Progenitor cell of endocrine pancreas (in vitro differentiated cells): ENCODE measurements around the gene LPAR1. TPM values are rescaled to one million over a fixed set of nuclear protein-coding genes. Genes with fewer than 3 reads are reported as not detected.

Source experiments
- DNase-seq: peaks from one replicate; pipeline ENCODE4 v3.0.0; 2021; ENCODE audit warnings: low spot score; ENCODE audit not compliant: unreplicated experiment
- H3K27ac Mint-ChIP-seq: 2 replicates; pipeline ENCODE4 v1.8.0; 2021; ENCODE audit warnings: mild to moderate bottlenecking, moderate library complexity, mixed read lengths
- H3K27me3 Mint-ChIP-seq: 2 replicates; pipeline ENCODE4 v1.8.0; 2021; ENCODE audit warnings: mixed read lengths
- H3K36me3 Mint-ChIP-seq: 2 replicates; pipeline ENCODE4 v1.8.0; 2022; ENCODE audit warnings: mixed read lengths; ENCODE audit not compliant: insufficient read depth
- H3K4me1 Mint-ChIP-seq: 2 replicates; pipeline ENCODE4 v1.8.0; 2021; ENCODE audit warnings: low read depth, mixed read lengths
- H3K4me3 Mint-ChIP-seq: 2 replicates; pipeline ENCODE4 v1.8.0; 2021; ENCODE audit warnings: low read depth, mild to moderate bottlenecking, moderate library complexity, mixed read lengths
- H3K9me3 Mint-ChIP-seq: 2 replicates; pipeline ENCODE4 v1.8.0; 2021; ENCODE audit warnings: low read depth, mixed read lengths
- total RNA-seq: library from RNA; stranded (reverse); gene quantifications from 2 replicates; pipeline ENCODE4 v1.2.1, GENCODE V29; 2021
- TF ChIP-seq, protein P1 (sequence below): fragments of 200-600 bp; sonication (generic); IDR thresholded peaks from one replicate; pipeline ENCODE4 v1.5.0; 2021; ENCODE audit warnings: antibody characterized with exemption, mild to moderate bottlenecking; ENCODE audit not compliant: unreplicated experiment

Gene LPAR1
- total RNA-seq, 1 donor from 2014 or later: 17.4 TPM

GRCh38 chr9:110908894-110909293 lies 129.4 kb downstream of the LPAR1 start:
- TF ChIP-seq, protein P1, sequence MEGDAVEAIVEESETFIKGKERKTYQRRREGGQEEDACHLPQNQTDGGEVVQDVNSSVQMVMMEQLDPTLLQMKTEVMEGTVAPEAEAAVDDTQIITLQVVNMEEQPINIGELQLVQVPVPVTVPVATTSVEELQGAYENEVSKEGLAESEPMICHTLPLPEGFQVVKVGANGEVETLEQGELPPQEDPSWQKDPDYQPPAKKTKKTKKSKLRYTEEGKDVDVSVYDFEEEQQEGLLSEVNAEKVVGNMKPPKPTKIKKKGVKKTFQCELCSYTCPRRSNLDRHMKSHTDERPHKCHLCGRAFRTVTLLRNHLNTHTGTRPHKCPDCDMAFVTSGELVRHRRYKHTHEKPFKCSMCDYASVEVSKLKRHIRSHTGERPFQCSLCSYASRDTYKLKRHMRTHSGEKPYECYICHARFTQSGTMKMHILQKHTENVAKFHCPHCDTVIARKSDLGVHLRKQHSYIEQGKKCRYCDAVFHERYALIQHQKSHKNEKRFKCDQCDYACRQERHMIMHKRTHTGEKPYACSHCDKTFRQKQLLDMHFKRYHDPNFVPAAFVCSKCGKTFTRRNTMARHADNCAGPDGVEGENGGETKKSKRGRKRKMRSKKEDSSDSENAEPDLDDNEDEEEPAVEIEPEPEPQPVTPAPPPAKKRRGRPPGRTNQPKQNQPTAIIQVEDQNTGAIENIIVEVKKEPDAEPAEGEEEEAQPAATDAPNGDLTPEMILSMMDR: no peak
- no peak overlapping the region for H3K27ac Mint-ChIP-seq
- H3K9me3 Mint-ChIP-seq: peaks cover 19% of the 10 kb centered on the region
- DNase-seq: no peak
- no peak overlapping the region for H3K4me3 Mint-ChIP-seq
- peaks cover 11% of the 10 kb centered on the region for H3K36me3 Mint-ChIP-seq
- H3K27me3 Mint-ChIP-seq: no peaks in the 10 kb centered on the region
- H3K4me1 Mint-ChIP-seq: peaks cover 12% of the 10 kb centered on the region

- H3K9me3 Mint-ChIP-seq: peaks cover 30% of the 10 kb centered on the region
- no peaks in the 10 kb centered on the region for H3K4me1 Mint-ChIP-seq
- H3K27me3 Mint-ChIP-seq: no peaks in the 10 kb centered on the region
- no peak for DNase-seq
- no peak overlapping the region for H3K4me3 Mint-ChIP-seq
- H3K27ac Mint-ChIP-seq: no peak overlapping the region
- H3K36me3 Mint-ChIP-seq: peaks cover 18% of the 10 kb centered on the region
- TF ChIP-seq, protein P1: no peak
Observed at GRCh38 chr9:110900917-110901316, 137.4 kb downstream of the LPAR1 start.

GRCh38 chr9:110900456-110900855 lies 137.8 kb downstream of the LPAR1 start:
- H3K27me3 Mint-ChIP-seq: no peaks in the 10 kb centered on the region
- H3K4me3 Mint-ChIP-seq: no peak overlapping the region
- no peak overlapping the region for H3K27ac Mint-ChIP-seq
- H3K4me1 Mint-ChIP-seq: no peaks in the 10 kb centered on the region
- TF ChIP-seq, protein P1: no peak
- no peak for DNase-seq
- peaks cover 30% of the 10 kb centered on the region for H3K9me3 Mint-ChIP-seq
- H3K36me3 Mint-ChIP-seq: peaks cover 18% of the 10 kb centered on the region

GRCh38 chr9:110898866-110899265 lies 139.4 kb downstream of the LPAR1 start:
- Mint-ChIP-seq H3K36me3 (peaks cover 17% of the 10 kb centered on the region), H3K4me1 (no peaks in the 10 kb centered on the region), H3K9me3 (peaks cover 26% of the 10 kb centered on the region), H3K27ac (no peak overlapping the region), H3K27me3 (no peaks in the 10 kb centered on the region), H3K4me3 (no peak overlapping the region)
- DNase-seq: no peak
- TF ChIP-seq, protein P1: no peak

DNA sequence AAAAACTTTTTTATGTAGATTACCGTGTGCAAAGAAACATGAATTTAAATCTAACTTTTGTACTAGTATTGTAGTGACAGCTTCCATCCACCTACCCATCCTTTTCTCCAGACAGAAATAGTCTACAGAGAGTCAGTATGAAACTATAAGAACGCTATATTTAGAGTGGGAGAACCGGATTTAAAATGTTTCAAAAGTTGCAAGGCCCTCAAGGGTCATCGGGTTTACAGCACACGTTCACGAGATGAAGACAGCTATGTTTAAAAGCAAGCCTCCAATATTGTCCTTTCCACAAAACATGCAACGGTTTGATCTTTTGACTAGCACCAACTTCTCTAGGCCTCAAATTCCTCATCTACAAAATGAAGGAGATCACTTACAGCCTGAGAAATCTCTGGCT lies 139.9 kb downstream of the LPAR1 start:
- Mint-ChIP-seq H3K9me3 (peaks cover 23% of the 10 kb centered on the region), H3K4me1 (no peaks in the 10 kb centered on the region), H3K27ac (no peak overlapping the region), H3K27me3 (no peaks in the 10 kb centered on the region), H3K4me3 (no peak overlapping the region), H3K36me3 (peaks cover 16% of the 10 kb centered on the region)
- TF ChIP-seq, protein P1: no peak
- no peak for DNase-seq
